Stimulated activated CD8-positive, alpha-beta memory T cell treated with anti-CD3 and anti-CD28 coated beads, Interleukin-12 subunit alpha, Interleukin-12 subunit beta, amount 100 ng/mL, for 4 hours (primary cell): ENCODE results near the gene SEPHS1.
"Not testable (repeated sequence)": the region's sequence is repeated elsewhere in the genome, so short reads cannot be mapped to it uniquely, and the experiment has no call there.

Source experiments
- DNase-seq: peaks from one replicate; pipeline ENCODE4 v3.0.0-alpha.2; 2020; ENCODE audit warnings: low read depth

SEPHS1 gene

GRCh38 chr10:13360587-13360986 is 12.5 kb upstream of the SEPHS1 start:
- DNase-seq: no peak

GRCh38 chr10:13356392-13356791 is 8.3 kb upstream of the SEPHS1 start:
- DNase-seq: no peak

- no peak for DNase-seq
Measured at GRCh38 chr10:13354783-13355182, 6.7 kb upstream of the SEPHS1 start.

- no peak for DNase-seq
Measured at GRCh38 chr10:13352519-13352918, 4.4 kb upstream of the SEPHS1 start.

- no peak for DNase-seq
Measured at GRCh38 chr10:13351340-13351915, 3.3 kb upstream of the SEPHS1 start.

- no peak for DNase-seq
Measured at GRCh38 chr10:13349463-13350274, 1.6 kb upstream of the SEPHS1 start.

GRCh38 chr10:13347500-13348156 is 465 bp downstream of the SEPHS1 start:
- peak; percentile 70 for DNase-seq

GRCh38 chr10:13347043-13347499 is 1.0 kb downstream of the SEPHS1 start:
- no peak for DNase-seq

- DNase-seq: no peak
Measured at GRCh38 chr10:13346283-13347042, 1.6 kb downstream of the SEPHS1 start.

- no peak for DNase-seq
Measured at GRCh38 chr10:13340626-13341376, 7.3 kb downstream of the SEPHS1 start.

GRCh38 chr10:13340068-13340467 is 8.0 kb downstream of the SEPHS1 start:
- DNase-seq: no peak

- DNase-seq: no peak
Measured at GRCh38 chr10:13338390-13339110, 9.5 kb downstream of the SEPHS1 start.

GRCh38 chr10:13337827-13338196 is 10.3 kb downstream of the SEPHS1 start:
- DNase-seq: no peak

GRCh38 chr10:13337128-13337826 is 10.8 kb downstream of the SEPHS1 start:
- no peak for DNase-seq

- DNase-seq: no peak
Measured at GRCh38 chr10:13335881-13336280, 12.2 kb downstream of the SEPHS1 start.

GRCh38 chr10:13334556-13334955 is 13.5 kb downstream of the SEPHS1 start:
- DNase-seq: no peak

- no peak for DNase-seq
Measured at GRCh38 chr10:13331646-13332045, 16.4 kb downstream of the SEPHS1 start.

GRCh38 chr10:13330980-13331379 is 17.1 kb downstream of the SEPHS1 start:
- DNase-seq: not testable (repeated sequence)

GRCh38 chr10:13329565-13329964 is 18.5 kb downstream of the SEPHS1 start:
- no peak for DNase-seq

- DNase-seq: no peak
Measured at GRCh38 chr10:13328613-13329012, 19.5 kb downstream of the SEPHS1 start.
